ENCODE measurements around the gene C1QTNF1. TPM values are rescaled to one million over a fixed set of nuclear protein-coding genes. Genes with fewer than 3 reads are reported as not detected.
A peak's percentile ranks its signal among the peaks of the same experiment; 100 is the strongest.

C1QTNF1 gene
- total RNA-seq, 2 experiments from 2014 or later = 0.13 to 0.14 TPM

GRCh38 chr17:78977997-78978973, 45.7 kb upstream of the C1QTNF1 start:
- ATAC-seq (no peak), DNase-seq (no peak)
- ChIA-PET CTCF (interaction anchor here (1.3 kb wide), 1 partner anchor 87 kb away, joined by 4 read pairs; no protein-coding TSS in a partner anchor), POLR2A (interaction anchor here (1.4 kb wide), 1 partner anchor 12 kb away, joined by 5 read pairs; no protein-coding TSS in a partner anchor)
- no peak for TF ChIP-seq CTCF (IDR thresholded peaks at IDR 0.05)
- Mint-ChIP-seq H3K27me3 (no peaks in the 10 kb centered on the region), H3K9me3 (no peaks in the 10 kb centered on the region), H3K4me3 (peak overlapping the region; percentile 70), H3K4me1 (ENCODE audit: low read depth) (peaks cover 9% of the 10 kb centered on the region), H3K27ac (no peak overlapping the region), H3K36me3 (ENCODE audit: low read depth) (no peaks in the 10 kb centered on the region)
- intact Hi-C loops (cut with micrococcal nuclease) = no loop called here

GRCh38 chr17:78979780-78980623, 44.0 kb upstream of the C1QTNF1 start, which contains the start of gene LGALS3BP:
Gene LGALS3BP, minus strand, starts transcription at chr17:78979923. Its CDS starts 2,732 bp downstream, at chr17:78977191.
- peak within 1 kb of the TSS; percentile 71 for H3K27ac Mint-ChIP-seq
- ATAC-seq (peak; percentile 85), DNase-seq (peak; percentile 54)
- peak within 1 kb of the TSS; percentile 70 for H3K4me3 Mint-ChIP-seq
- TF ChIP-seq CTCF (IDR thresholded peaks at IDR 0.05) = no peak
- no peaks in the 10 kb centered on the region for H3K9me3 Mint-ChIP-seq
- no peaks in the 10 kb centered on the region for H3K27me3 Mint-ChIP-seq
- H3K36me3 Mint-ChIP-seq (ENCODE audit: low read depth) = no peaks in the 10 kb centered on the region
- ChIA-PET CTCF (interaction anchor here (0.9 to 2.4 kb wide), 6 partner anchors 9 to 128 kb away, joined by 3 to 22 read pairs (median 4); no protein-coding TSS in a partner anchor), POLR2A (interaction anchor here (0.6 to 1.4 kb wide), 3 partner anchors 14 to 134 kb away, joined by 3 to 5 read pairs (median 3); no protein-coding TSS in a partner anchor)
- intact Hi-C loops (cut with micrococcal nuclease) = no loop called here
- peaks cover 9% of the 10 kb centered on the region for H3K4me1 Mint-ChIP-seq (ENCODE audit: low read depth)

GRCh38 chr17:78980624-78980972, 43.4 kb upstream of the C1QTNF1 start:
- DNase-seq = no peak
- H3K4me1 Mint-ChIP-seq (ENCODE audit: low read depth) = peaks cover 9% of the 10 kb centered on the region
- H3K4me3 Mint-ChIP-seq = no peak overlapping the region
- no peak overlapping the region for H3K27ac Mint-ChIP-seq
- H3K9me3 Mint-ChIP-seq = no peaks in the 10 kb centered on the region
- no peak for ATAC-seq
- ChIA-PET POLR2A (interaction anchor here (0.6 kb wide), 2 partner anchors 90 to 135 kb away, joined by 3 read pairs; no protein-coding TSS in a partner anchor), CTCF (interaction anchor here (1.0 to 2.4 kb wide), 5 partner anchors 9 to 128 kb away, joined by 3 to 22 read pairs (median 3); no protein-coding TSS in a partner anchor)
- H3K36me3 Mint-ChIP-seq (ENCODE audit: low read depth) = no peaks in the 10 kb centered on the region
- intact Hi-C loops (cut with micrococcal nuclease) = no loop called here
- no peak for TF ChIP-seq CTCF (IDR thresholded peaks at IDR 0.05)
- no peaks in the 10 kb centered on the region for H3K27me3 Mint-ChIP-seq

- ChIA-PET POLR2A (interaction anchor here (0.6 kb wide), 1 partner anchor 135 kb away, joined by 3 read pairs; no protein-coding TSS in a partner anchor), CTCF (interaction anchor here (1.0 to 2.4 kb wide), 6 partner anchors 10 to 129 kb away, joined by 3 to 22 read pairs (median 3); no protein-coding TSS in a partner anchor)
- Mint-ChIP-seq H3K27ac (no peak overlapping the region), H3K4me1 (ENCODE audit: low read depth) (peaks cover 15% of the 10 kb centered on the region), H3K27me3 (no peaks in the 10 kb centered on the region), H3K4me3 (no peak overlapping the region), H3K9me3 (no peaks in the 10 kb centered on the region), H3K36me3 (ENCODE audit: low read depth) (no peaks in the 10 kb centered on the region)
- ATAC-seq (no peak), DNase-seq (no peak)
- no peak for TF ChIP-seq CTCF (IDR thresholded peaks at IDR 0.05)
- intact Hi-C loops (cut with micrococcal nuclease) = no loop called here
Observed at GRCh38 chr17:78981010-78981888, 42.7 kb upstream of the C1QTNF1 start.

Measured in activated CD8-positive, alpha-beta T cell treated with anti-CD3 and anti-CD28 coated beads for 36 hours (primary cell).